Transverse colon (tissue), 4 donors: ENCODE measurements around the gene GPR152. TPM values are rescaled to one million over a fixed set of nuclear protein-coding genes. Genes with fewer than 3 reads are reported as not detected.

Source experiments
- DNase-seq: peaks from one replicate; pipeline ENCODE4 v3.0.0-alpha.2; 2019
- H3K27ac ChIP-seq, 4 donors: fragments of 200-600 bp; sonication (generic); 2 replicates each; pipeline ENCODE4 v1.5.1; 2016 to 2018; ENCODE audit warnings: inconsistent platforms in 4 of 4
- H3K27me3 ChIP-seq: fragments of 200-600 bp; sonication (generic); 2 replicates; pipeline ENCODE4 v1.5.1; 2017; ENCODE audit warnings: inconsistent platforms
- H3K36me3 ChIP-seq, 4 donors: fragments of 200-600 bp; sonication (generic); 2 replicates each; pipeline ENCODE4 v1.5.1; 2017 to 2019; ENCODE audit warnings: inconsistent platforms in 4 of 4
- H3K4me1 ChIP-seq, 4 donors: fragments of 200-600 bp; sonication (generic); 2 replicates each; pipeline ENCODE4 v1.5.1; 2017 to 2020; ENCODE audit warnings: inconsistent platforms in 4 of 4
- H3K4me3 ChIP-seq, 4 donors: fragments of 200-600 bp; sonication (generic); 1 replicate in 1 of 4; 2 replicates in 3 of 4; pipeline versions ENCODE4 v1.5.1 to v1.6.1; 2017 to 2019; ENCODE audit warnings: inconsistent platforms in 4 of 4
- H3K9me3 ChIP-seq, 2 donors: fragments of 200-600 bp; sonication (generic); 2 replicates each; pipeline ENCODE4 v1.5.1; 2017 to 2019; ENCODE audit warnings: inconsistent platforms in 2 of 2
- CTCF ChIP-seq, 5 experiments: fragments of 200-600 bp in 3 of 5; fragments of 450-650 bp in 2 of 5; sonication (generic) in 3 of 5; IDR thresholded peaks; 1 replicate in 2 of 5; 2 replicates in 3 of 5; pipeline ENCODE4 v1.5.1; 2016 to 2017; ENCODE audit warnings: antibody characterized with exemption in 5 of 5, inconsistent platforms in 3 of 5, mild to moderate bottlenecking in 2 of 5, moderate library complexity in 1 of 5
- EP300 ChIP-seq: sonication (generic); formaldehyde crosslinking; IDR thresholded peaks from one replicate; pipeline ENCODE4 v1.6.1; 2017; ENCODE audit warnings: antibody characterized with exemption, low read depth
- POLR2A ChIP-seq: fragments of 450-650 bp; IDR thresholded peaks from one replicate; pipeline ENCODE4 v1.6.1; 2016; ENCODE audit warnings: antibody characterized with exemption, mild to moderate bottlenecking, moderate library complexity
- POLR2AphosphoS5 ChIP-seq, 3 donors: sonication (generic); formaldehyde crosslinking; IDR thresholded peaks; one replicate each; pipeline ENCODE4 v1.6.1; 2016; ENCODE audit warnings: antibody characterized with exemption in 3 of 3
- whole genome bisulfite sequencing, 2 donors: methylation state at CpG; one replicate each; pipeline ENCODE4 v1.1.5; 2018; ENCODE audit warnings: low coverage in 1 of 2; 5-methylcytosine and 5-hydroxymethylcytosine counted together
- in situ Hi-C, 4 donors: fragments of 200-750 bp; cut with MboI; loops; one replicate each; pipeline versions ENCODE4 v1.15.0 to v1.15.1; 2017; ENCODE audit warnings: low sequenced_read_pairs in 3 of 4, low pct_ligation_motif_present in 1 of 4, low pct_unique_long_range_greater_than_20kb in 1 of 4
- intact Hi-C: fragments of 100-400 bp; cut with DNase I; formaldehyde crosslinking; loops from one replicate; pipeline ENCODE4 v1.15.1; 2023; ENCODE audit warnings: low total_unique reads
- total RNA-seq, 4 donors: library from RNA; depleted of rRNA; stranded (reverse); fragments of >200 nt; gene quantifications; one replicate each; pipeline ENCODE4 v1.1.0, GENCODE V29; 2016

GPR152 gene
- total RNA-seq, 4 donors from 2014 or later, result not detected

GRCh38 chr11:67456068-67456705 is 3.7 kb upstream of the GPR152 start:
- no peaks in the 10 kb centered on the region for H3K9me3 ChIP-seq
- no peak overlapping the region for H3K27ac ChIP-seq
- WGBS, 2 donors, result 82% methylated on average over 20 of the region's 25 CpGs; no CpG with 5 or more reads in 1 of the 2 donors
- H3K36me3 ChIP-seq, result no peaks in the 10 kb centered on the region
- no peak for DNase-seq
- no peaks in the 10 kb centered on the region for H3K27me3 ChIP-seq
- H3K4me1 ChIP-seq, result no peaks in the 10 kb centered on the region
- H3K4me3 ChIP-seq, result no peak overlapping the region
- in situ Hi-C loops, result no loop called here
- TF ChIP-seq POLR2A, result no peak
- no peak for TF ChIP-seq CTCF (IDR thresholded peaks at IDR 0.05)
- TF ChIP-seq POLR2AphosphoS5 (IDR thresholded peaks at IDR 0.05), result no peak
- TF ChIP-seq EP300, result no peak
- intact Hi-C loops, result no loop called here

GRCh38 chr11:67455054-67455453 is 2.5 kb upstream of the GPR152 start, which contains the start of gene CABP4:
TSS of gene CABP4 (plus strand) at chr11:67455354. CDS start at chr11:67455424, 70 bp downstream.
- H3K9me3 ChIP-seq, result no peaks in the 10 kb centered on the region

GRCh38 chr11:67453816-67454732 is 1.5 kb upstream of the GPR152 start:
- DNase-seq, result no peak
- H3K36me3 ChIP-seq, result no peaks in the 10 kb centered on the region
- no peaks in the 10 kb centered on the region for H3K4me1 ChIP-seq
- WGBS, 2 donors, result 90 to 100% methylated on average over 1 to 17 of the region's 21 CpGs
- H3K27me3 ChIP-seq, result no peaks in the 10 kb centered on the region
- intact Hi-C loops, result no loop called here
- in situ Hi-C loops, result no loop called here
- no peak overlapping the region for H3K4me3 ChIP-seq
- no peak overlapping the region for H3K27ac ChIP-seq
- H3K9me3 ChIP-seq, result no peaks in the 10 kb centered on the region
- TF ChIP-seq POLR2AphosphoS5 (IDR thresholded peaks at IDR 0.05) (no peak), CTCF (IDR thresholded peaks at IDR 0.05) (no peak), POLR2A (no peak), EP300 (no peak)

More at GRCh38 chr11:67455054-67455453, 2.5 kb upstream of the GPR152 start, which contains the start of gene CABP4:
- H3K4me1 ChIP-seq, result no peaks in the 10 kb centered on the region
- no peaks in the 10 kb centered on the region for H3K36me3 ChIP-seq
- TF ChIP-seq CTCF (IDR thresholded peaks at IDR 0.05) (no peak), POLR2A (no peak), POLR2AphosphoS5 (IDR thresholded peaks at IDR 0.05) (no peak), EP300 (no peak)
- 83 to 86% methylated on average over 1 to 3 of the region's 3 CpGs for WGBS, 2 donors
- no peaks in the 10 kb centered on the region for H3K27me3 ChIP-seq
- H3K27ac ChIP-seq, result no peak within 1 kb of the TSS
- in situ Hi-C loops, result no loop called here
- DNase-seq, result no peak
- intact Hi-C loops, result no loop called here
- H3K4me3 ChIP-seq, result no peak within 1 kb of the TSS

GRCh38 chr11:67451658-67451976 is 912 bp downstream of the GPR152 start:
- in situ Hi-C loops, result no loop called here
- no peaks in the 10 kb centered on the region for H3K4me1 ChIP-seq
- no peak for DNase-seq

More at GRCh38 chr11:67451658-67451976, 912 bp downstream of the GPR152 start:
- intact Hi-C loops, result no loop called here
- Histone ChIP-seq H3K4me3 (no peak overlapping the region), H3K27me3 (no peaks in the 10 kb centered on the region), H3K9me3 (no peaks in the 10 kb centered on the region), H3K27ac (no peak overlapping the region), H3K36me3 (no peaks in the 10 kb centered on the region)
- WGBS, 2 donors, result 94% methylated on average over 14 of the region's 14 CpGs; no CpG with 5 or more reads in 1 of the 2 donors
- no peak for TF ChIP-seq POLR2A
- TF ChIP-seq POLR2AphosphoS5 (IDR thresholded peaks at IDR 0.05), result no peak
- TF ChIP-seq EP300, result no peak
- TF ChIP-seq CTCF (IDR thresholded peaks at IDR 0.05), result no peak
